GM23248 (cell line): Measurements from ENCODE around the gene KLHL3.

Experiments
- EZH2 ChIP-seq: fragments of 200-600 bp; sonication (generic); IDR thresholded peaks from 2 replicates; pipeline ENCODE4 v1.6.1; 2018; ENCODE audit warnings: antibody characterized with exemption, mild to moderate bottlenecking; ENCODE audit not compliant: insufficient read depth, poor library complexity, severe bottlenecking
- EZH2phosphoT487 ChIP-seq: fragments of 200-600 bp; sonication (generic); IDR thresholded peaks from 2 replicates; pipeline ENCODE4 v1.6.1; 2018; ENCODE audit warnings: antibody characterized with exemption, moderate library complexity, mild to moderate bottlenecking, low read depth; ENCODE audit not compliant: insufficient read depth

- TF ChIP-seq EZH2 (no peak), EZH2phosphoT487 (no peak)
Measured at GRCh38 chr5:137632716-137633115, 103.2 kb downstream of the KLHL3 start.
